ENCODE measurements around the gene MSMO1.

DNA sequence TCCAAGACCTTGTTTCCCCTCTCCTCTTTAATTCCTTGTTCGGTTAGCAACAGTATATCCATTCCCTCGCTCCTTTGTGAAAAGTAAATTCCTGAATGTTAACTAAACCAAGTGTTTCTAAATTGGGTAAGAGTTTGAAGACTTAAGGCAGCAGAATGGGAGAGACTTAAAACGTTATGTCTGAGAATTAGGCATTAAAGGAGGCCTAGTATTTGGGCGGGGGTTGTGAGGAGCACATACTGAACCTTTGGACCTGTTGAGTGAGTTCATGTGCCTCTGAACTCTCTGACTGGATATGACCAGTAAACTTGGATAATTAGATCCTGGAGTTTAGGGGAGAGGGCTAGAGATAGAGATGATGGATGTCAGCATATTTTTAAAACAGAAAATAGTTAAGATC is 1.2 kb downstream of the MSMO1 start:
- TF ChIP-seq EZH2 (IDR thresholded peaks at IDR 0.05) (no peak), POLR2AphosphoS5 (IDR thresholded peaks at IDR 0.05; ENCODE audit: borderline replicate concordance, low read depth, low read length) (no peak), FOXP2 (optimal IDR thresholded peaks at IDR 0.05; ENCODE audit: control extremely low read depth, extremely low read length, insufficient read depth) (no peak)
